Measurements from ENCODE around the gene KCNJ12. TPM values are rescaled to one million over a fixed set of nuclear protein-coding genes. Genes with fewer than 3 reads are reported as not detected.
"Not testable (repeated sequence)": the region's sequence is repeated elsewhere in the genome, so short reads cannot be mapped to it uniquely, and the experiment has no call there.

The KCNJ12 gene
- total and polyA plus RNA-seq, 2 of the 13 experiments (the other 11 are each of a cell fraction or from before 2014, with no cell fraction given): not detected

DNA sequence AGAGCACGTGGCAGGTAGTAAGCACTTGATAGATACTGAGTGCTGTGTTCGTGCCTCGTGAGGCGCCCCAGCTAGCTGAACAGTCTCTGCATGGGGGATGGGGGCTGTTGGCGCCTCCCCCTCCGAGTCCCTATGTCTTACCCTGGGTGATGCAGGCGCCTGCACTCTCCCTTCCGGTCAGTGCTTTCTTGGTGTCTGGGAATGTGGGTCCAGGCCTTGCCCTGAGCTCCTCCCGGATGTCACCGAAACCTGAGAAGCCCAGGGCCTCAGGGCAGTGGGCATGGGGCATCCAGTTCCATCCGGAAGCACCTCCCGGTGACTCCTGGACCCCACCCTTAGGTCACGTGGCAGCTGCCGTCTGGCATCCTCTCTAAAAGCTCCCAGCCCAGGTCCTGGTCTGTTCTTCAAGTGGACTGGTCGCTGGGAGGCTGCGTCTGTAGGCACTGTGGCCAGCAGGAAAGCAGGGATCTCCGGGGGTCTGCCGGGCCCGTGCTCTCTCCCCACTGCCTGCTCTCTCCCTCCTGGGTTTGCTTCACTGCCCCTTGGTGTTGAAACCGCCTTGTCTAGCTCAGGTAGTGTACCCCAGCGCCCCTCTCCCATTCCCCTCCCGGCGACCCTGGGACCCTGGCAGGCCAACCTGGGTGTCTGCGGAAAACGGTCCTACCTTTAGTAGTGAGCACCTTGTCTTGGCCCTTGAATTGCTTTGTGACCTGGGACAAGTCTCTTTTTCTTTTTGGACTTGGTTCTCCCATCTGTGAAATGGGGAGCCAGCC, 34.9 kb downstream of the KCNJ12 start:
- H2AFZ ChIP-seq (ENCODE audit: low read length); FAIRE-seq; H4K20me1 ChIP-seq (ENCODE audit: insufficient read depth, low read length); H3K9me3 ChIP-seq (ENCODE audit: low read length); ATAC-seq; H3K27me3 ChIP-seq (ENCODE audit: control insufficient read depth in 1 of 2, insufficient read depth in 2 of 2, low read length in 2 of 2); H3K4me1 ChIP-seq (ENCODE audit: insufficient read depth, low read length); BruUV-seq (replicated peaks); POLR2A ChIA-PET; H3K4me3 ChIP-seq (replicated peaks in 1 of 3; ENCODE audit: insufficient read depth in 1 of 3, low read depth in 2 of 3, low read length in 3 of 3); H3K4me2 ChIP-seq (ENCODE audit: low read depth, low read length); CTCF ChIA-PET (ENCODE audit: low intra/inter-chr PET ratio, low total read pairs); in situ Hi-C loops (cut with HindIII; ENCODE audit: extremely low pct_ligation_motif_present, low pct_unique_long_range_greater_than_20kb); H3K79me2 ChIP-seq (ENCODE audit: insufficient read depth, low read length); H3K27ac ChIP-seq (ENCODE audit: extremely low read length, insufficient read depth, low read length); intact Hi-C loops (cut with micrococcal nuclease; ENCODE audit: unreplicated experiment); H3K36me3 ChIP-seq (replicated peaks in 1 of 2; ENCODE audit: control insufficient read depth in 1 of 2, insufficient read depth in 2 of 2, low read length in 2 of 2); DNase-seq (ENCODE audit: low spot score); H3K9ac ChIP-seq (ENCODE audit: insufficient read depth, low read depth, low read length): not testable (repeated sequence)
- 14% methylated on average over 14 of the region's 25 CpGs for WGBS (ENCODE audit: low lambda C conversion rate)

DNA sequence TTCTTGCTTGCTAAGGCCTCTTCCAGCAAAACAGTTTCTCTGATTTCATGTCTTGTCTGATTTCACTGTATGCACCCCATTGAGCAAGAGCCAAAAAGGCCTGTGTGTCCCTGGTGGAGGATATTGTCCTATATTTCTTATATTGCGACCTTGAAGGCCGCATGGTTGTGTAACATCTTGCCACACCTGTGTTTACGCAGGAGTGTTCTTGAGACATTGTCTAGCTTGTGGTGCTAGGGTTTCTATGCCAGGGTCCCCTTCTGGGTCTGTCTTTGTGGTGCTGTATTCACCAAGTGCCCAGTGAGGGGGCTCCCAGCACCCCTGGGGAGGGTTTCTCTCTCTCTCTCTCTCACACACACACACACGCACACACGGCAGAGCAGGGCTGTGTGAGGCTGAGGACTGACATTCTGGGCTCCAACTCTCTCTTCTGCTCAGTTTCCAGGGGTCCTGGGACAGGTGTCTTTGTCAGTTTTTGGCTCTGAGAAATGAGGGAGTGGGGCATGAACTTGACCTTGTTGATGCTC, 35.6 kb downstream of the KCNJ12 start:
- not testable (repeated sequence) for FAIRE-seq; BruUV-seq (replicated peaks); H3K4me3 ChIP-seq (replicated peaks in 1 of 3; ENCODE audit: insufficient read depth in 1 of 3, low read depth in 2 of 3, low read length in 3 of 3)

DNA sequence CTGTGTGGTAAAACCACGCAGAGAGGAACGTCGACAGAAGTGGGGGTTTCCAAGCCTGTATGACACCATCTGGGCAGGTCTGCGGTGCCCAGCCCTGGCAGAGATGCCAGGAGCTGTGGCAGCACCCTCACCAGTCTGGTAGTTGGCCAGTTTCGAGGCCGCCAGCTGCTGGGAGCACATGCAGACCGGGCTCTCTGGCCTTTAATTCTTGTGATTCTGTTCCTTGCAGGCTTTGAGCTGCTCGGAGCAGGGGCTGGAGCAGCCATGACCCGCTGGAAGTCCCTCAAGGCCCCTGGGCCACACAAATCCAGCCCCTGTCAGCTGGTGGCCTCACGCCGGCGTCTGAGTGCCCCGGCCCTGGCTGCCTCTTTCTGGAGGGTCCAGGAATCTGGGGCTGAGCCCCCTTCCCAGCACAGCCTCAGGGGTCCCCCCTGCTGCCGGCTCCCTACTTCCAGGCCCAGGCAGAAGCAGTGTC, 36.1 kb downstream of the KCNJ12 start:
- DNase-seq (ENCODE audit: low spot score); H3K4me2 ChIP-seq (ENCODE audit: low read depth, low read length); H3K79me2 ChIP-seq (ENCODE audit: insufficient read depth, low read length); H3K9ac ChIP-seq (ENCODE audit: insufficient read depth, low read depth, low read length); in situ Hi-C loops (cut with HindIII; ENCODE audit: extremely low pct_ligation_motif_present, low pct_unique_long_range_greater_than_20kb); FAIRE-seq; POLR2A ChIA-PET; H2AFZ ChIP-seq (ENCODE audit: low read length); H3K9me3 ChIP-seq (ENCODE audit: low read length); H3K27ac ChIP-seq (ENCODE audit: extremely low read length, insufficient read depth, low read length); BruUV-seq (replicated peaks); H3K4me3 ChIP-seq (replicated peaks in 1 of 3; ENCODE audit: insufficient read depth in 1 of 3, low read depth in 2 of 3, low read length in 3 of 3); H3K36me3 ChIP-seq (replicated peaks in 1 of 2; ENCODE audit: control insufficient read depth in 1 of 2, insufficient read depth in 2 of 2, low read length in 2 of 2); H3K4me1 ChIP-seq (ENCODE audit: insufficient read depth, low read length); H4K20me1 ChIP-seq (ENCODE audit: insufficient read depth, low read length); CTCF ChIA-PET (ENCODE audit: low intra/inter-chr PET ratio, low total read pairs); H3K27me3 ChIP-seq (ENCODE audit: control insufficient read depth in 1 of 2, insufficient read depth in 2 of 2, low read length in 2 of 2); ATAC-seq; intact Hi-C loops (cut with micrococcal nuclease; ENCODE audit: unreplicated experiment): not testable (repeated sequence)
- WGBS (ENCODE audit: low lambda C conversion rate): no CpG with 5 or more reads among the region's 14 CpGs

More for the DNA sequence above, 35.6 kb downstream of the KCNJ12 start:
- intact Hi-C loops (cut with micrococcal nuclease; ENCODE audit: unreplicated experiment); POLR2A ChIA-PET; in situ Hi-C loops (cut with HindIII; ENCODE audit: extremely low pct_ligation_motif_present, low pct_unique_long_range_greater_than_20kb); H3K9me3 ChIP-seq (ENCODE audit: low read length); H2AFZ ChIP-seq (ENCODE audit: low read length); H3K4me1 ChIP-seq (ENCODE audit: insufficient read depth, low read length); H3K27ac ChIP-seq (ENCODE audit: extremely low read length, insufficient read depth, low read length); DNase-seq (ENCODE audit: low spot score); ATAC-seq; H3K36me3 ChIP-seq (replicated peaks in 1 of 2; ENCODE audit: control insufficient read depth in 1 of 2, insufficient read depth in 2 of 2, low read length in 2 of 2); H3K4me2 ChIP-seq (ENCODE audit: low read depth, low read length); H3K27me3 ChIP-seq (ENCODE audit: control insufficient read depth in 1 of 2, insufficient read depth in 2 of 2, low read length in 2 of 2); H3K9ac ChIP-seq (ENCODE audit: insufficient read depth, low read depth, low read length); H3K79me2 ChIP-seq (ENCODE audit: insufficient read depth, low read length); H4K20me1 ChIP-seq (ENCODE audit: insufficient read depth, low read length); CTCF ChIA-PET (ENCODE audit: low intra/inter-chr PET ratio, low total read pairs): not testable (repeated sequence)
- 19% methylated on average over 5 of the region's 5 CpGs for WGBS (ENCODE audit: low lambda C conversion rate)

DNA sequence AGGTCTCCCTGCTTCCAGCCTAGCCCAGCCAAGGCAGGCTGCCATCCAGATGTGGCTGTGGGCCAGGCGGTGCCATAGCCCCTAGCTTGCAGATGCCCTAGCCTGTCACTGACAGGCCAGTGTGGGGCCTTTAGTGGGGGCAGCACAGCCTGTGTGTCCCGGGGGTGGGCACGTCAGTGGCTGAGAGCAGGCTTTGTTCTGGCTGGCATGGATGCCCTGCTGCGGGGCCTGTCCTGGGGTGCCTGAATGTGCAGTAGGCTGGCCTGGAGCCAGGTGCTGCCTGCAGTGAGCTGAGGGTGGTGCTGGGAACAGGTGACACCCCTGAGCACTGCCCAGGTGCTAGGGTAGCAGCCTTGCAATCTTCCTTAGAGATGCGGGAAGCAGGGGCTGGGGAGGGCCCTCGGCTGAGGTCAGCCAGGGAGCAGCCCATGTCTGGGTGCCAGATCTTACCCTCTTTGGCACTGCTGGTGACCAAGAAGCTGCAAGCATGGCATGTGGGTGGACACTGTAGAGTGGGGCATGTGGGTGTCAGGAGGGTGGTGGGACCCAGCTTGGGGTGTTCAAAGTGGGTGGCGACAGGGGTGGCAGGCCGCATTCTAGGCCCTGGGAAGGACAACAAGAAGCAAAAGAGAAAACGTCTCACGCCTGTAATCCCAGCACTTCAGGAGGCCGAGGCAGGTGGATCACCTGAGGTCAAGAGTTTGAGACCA, 37.6 kb downstream of the KCNJ12 start:
- H3K27ac ChIP-seq (ENCODE audit: extremely low read length, insufficient read depth, low read length); H3K9ac ChIP-seq (ENCODE audit: insufficient read depth, low read depth, low read length); CTCF ChIA-PET (ENCODE audit: low intra/inter-chr PET ratio, low total read pairs); H3K4me3 ChIP-seq (replicated peaks in 1 of 3; ENCODE audit: insufficient read depth in 1 of 3, low read depth in 2 of 3, low read length in 3 of 3); intact Hi-C loops (cut with micrococcal nuclease; ENCODE audit: unreplicated experiment); DNase-seq (ENCODE audit: low spot score); H4K20me1 ChIP-seq (ENCODE audit: insufficient read depth, low read length); in situ Hi-C loops (cut with HindIII; ENCODE audit: extremely low pct_ligation_motif_present, low pct_unique_long_range_greater_than_20kb); H3K79me2 ChIP-seq (ENCODE audit: insufficient read depth, low read length); H3K4me1 ChIP-seq (ENCODE audit: insufficient read depth, low read length); H2AFZ ChIP-seq (ENCODE audit: low read length); H3K36me3 ChIP-seq (replicated peaks in 1 of 2; ENCODE audit: control insufficient read depth in 1 of 2, insufficient read depth in 2 of 2, low read length in 2 of 2); POLR2A ChIA-PET; BruUV-seq (replicated peaks); ATAC-seq; H3K4me2 ChIP-seq (ENCODE audit: low read depth, low read length); FAIRE-seq; H3K9me3 ChIP-seq (ENCODE audit: low read length): not testable (repeated sequence)
- H3K27me3 ChIP-seq (ENCODE audit: control insufficient read depth in 1 of 2, insufficient read depth in 2 of 2, low read length in 2 of 2): peaks cover 5 to 16% of the 10 kb centered on the region in 2 experiments; a peak in 4 of 5 replicates
- WGBS (ENCODE audit: low lambda C conversion rate): 15% methylated on average over 4 of the region's 11 CpGs

All from HepG2 (cell line).